A549 treated with AZD9567 at 1 μM for 4 hours (cell line): ENCODE results near the gene TAF12. TPM values are rescaled to one million over a fixed set of nuclear protein-coding genes. Genes with fewer than 3 reads are reported as not detected.

Source experiments
- total RNA-seq: library from RNA; stranded (reverse); fragments of 200-300 nt; extraction: Qiagen RNA extraction; gene quantifications from 5 replicates; pipeline ENCODE4 v1.2.3, GENCODE V29; 2022; ENCODE audit not compliant: insufficient read depth

The TAF12 gene
- 14.6 to 17.0 TPM (median 15.4 TPM) in 5 replicates for total RNA-seq

DNA sequence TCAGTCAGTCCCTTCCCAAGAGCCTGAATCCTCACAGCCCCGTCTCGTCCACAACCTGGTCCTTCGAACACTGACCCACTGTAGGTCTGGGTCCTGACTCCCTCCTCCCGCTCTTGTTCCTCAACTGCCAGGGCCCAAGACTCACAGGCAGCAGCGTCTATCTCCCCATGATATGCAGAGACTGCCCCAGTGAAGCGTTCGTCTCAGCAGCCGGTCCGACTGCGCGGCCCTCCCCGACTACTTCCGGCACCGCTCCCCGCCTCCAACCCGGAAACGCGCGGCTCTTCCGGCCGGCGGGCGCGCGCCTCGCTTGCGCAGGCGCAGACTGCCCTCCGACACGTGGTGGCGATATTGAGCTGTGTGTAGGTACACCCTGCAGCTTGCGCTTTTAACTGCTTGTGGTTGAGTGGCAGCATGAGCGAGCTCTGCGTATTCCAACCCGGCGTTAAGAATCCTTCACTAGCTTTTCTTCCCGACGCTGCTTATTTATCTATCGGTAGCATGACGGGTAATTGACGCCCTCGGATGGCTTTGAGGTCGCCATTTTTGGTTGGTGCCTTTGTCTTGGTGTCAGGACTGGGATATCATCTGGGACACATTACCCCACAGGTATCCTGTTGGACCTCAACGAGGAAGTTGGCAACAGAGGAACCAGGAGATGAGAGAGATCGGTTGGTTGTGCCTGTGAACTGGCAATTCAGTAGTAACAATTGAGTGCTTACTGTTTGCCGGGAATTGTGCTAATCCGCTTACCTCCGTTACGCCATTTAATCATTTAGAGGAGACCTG lies at the start of gene TAF12:
TSS of gene TAF12 (minus strand) at position 221 of the 789 bp plus-strand sequence. CDS start 20,986 bp downstream, outside the sequence.

GRCh38 chr1:28668191-28668955 lies 25.5 kb upstream of the TAF12 start, which contains the start of gene GMEB1:
TSS of gene GMEB1 (plus strand) at chr1:28668784. CDS start at chr1:28683613, 14,829 bp downstream.

GRCh38 chr1:28648474-28649198 lies 5.8 kb upstream of the TAF12 start, which contains the start of gene RNU11:
TSS of gene RNU11 (plus strand) at chr1:28648600.

GRCh38 chr1:28591708-28592320 lies 51.1 kb downstream of the TAF12 start, which contains the start of gene RAB42:
TSS of gene RAB42 (plus strand) at chr1:28592265. CDS start at chr1:28592512, 247 bp downstream.

Other genes starting within 250 kb of the TAF12 start
- 70.1 to 80.0 TPM (median 78.8 TPM) in 5 replicates for gene RCC1, start 137.0 kb downstream of the TAF12 start, total RNA-seq
- gene TRNAU1AP, start 90.0 kb downstream of the TAF12 start, total RNA-seq: 11.3 to 29.0 TPM (median 24.9 TPM) in 5 replicates
- 2.0 to 3.1 TPM (median 2.5 TPM) in 4 of 5 replicates, not detected in the other for gene RAB42, start 50.8 kb downstream of the TAF12 start, total RNA-seq
- gene RNU11, start 5.5 kb upstream of the TAF12 start, total RNA-seq: not detected in 5 replicates
- gene GMEB1, start 25.7 kb upstream of the TAF12 start, total RNA-seq: 5.3 to 7.2 TPM (median 5.4 TPM) in 5 replicates
- gene YTHDF2, start 93.9 kb upstream of the TAF12 start, total RNA-seq: 55.6 to 60.5 TPM (median 56.9 TPM) in 5 replicates
- 0.02 to 0.07 TPM (median 0.04 TPM) in 4 of 5 replicates, not detected in the other for gene OPRD1, start 169.1 kb upstream of the TAF12 start, total RNA-seq